Right atrium auricular region (tissue), 2 donors: ENCODE results near the gene OR9Q2. TPM values are rescaled to one million over a fixed set of nuclear protein-coding genes. Genes with fewer than 3 reads are reported as not detected.
"Not testable (repeated sequence)": the region's sequence is repeated elsewhere in the genome, so short reads cannot be mapped to it uniquely, and the experiment has no call there.

Experiments
- DNase-seq: peaks from one replicate; pipeline ENCODE4 v3.0.0-alpha.2; 2019; ENCODE audit warnings: low spot score
- H3K27ac ChIP-seq, 2 donors: fragments of 200-600 bp; sonication (generic); 1 replicate in 1 of 2; 2 replicates in 1 of 2; pipeline ENCODE4 v1.5.1; 2016 to 2019
- H3K27me3 ChIP-seq, 2 donors: fragments of 200-600 bp; sonication (generic); one replicate each; pipeline versions ENCODE4 v1.5.1 to v1.6.0; 2017 to 2019
- H3K36me3 ChIP-seq: fragments of 200-600 bp; sonication (generic); one replicate; pipeline ENCODE4 v1.5.1; 2016
- H3K4me1 ChIP-seq, 2 donors: fragments of 200-600 bp; sonication (generic); one replicate each; pipeline versions ENCODE4 v1.5.1 to v1.6.0; 2017 to 2019
- H3K4me3 ChIP-seq, 2 donors: fragments of 200-600 bp; sonication (generic); 1 replicate in 1 of 2; 2 replicates in 1 of 2; pipeline ENCODE4 v1.5.1; 2017 to 2019; ENCODE audit warnings: mild to moderate bottlenecking in 1 of 2, moderate library complexity in 1 of 2
- H3K9me3 ChIP-seq, 2 donors: fragments of 200-600 bp; sonication (generic); one replicate each; pipeline ENCODE4 v1.5.1; 2019
- total RNA-seq, 2 donors: library from RNA; depleted of rRNA; stranded (reverse); fragments of >200 nt; gene quantifications; one replicate each; pipeline ENCODE4 v1.1.0, GENCODE V29; 2016
- TF ChIP-seq, protein P1 (sequence below), 2 donors: fragments of 200-600 bp; sonication (generic); IDR thresholded peaks; one replicate each; pipeline ENCODE4 v1.5.1; 2019; ENCODE audit warnings: antibody characterized with exemption in 2 of 2

The OR9Q2 gene
- total RNA-seq, 2 donors from 2014 or later, result not detected

- peaks cover 0 to 11% of the 10 kb centered on the region in 2 donors for H3K9me3 ChIP-seq
- H3K4me1 ChIP-seq, result no peaks in the 10 kb centered on the region
- no peaks in the 10 kb centered on the region for H3K27me3 ChIP-seq
- no peak overlapping the region for H3K27ac ChIP-seq
- no peak overlapping the region for H3K4me3 ChIP-seq
- no peak for DNase-seq
- H3K36me3 ChIP-seq, result no peaks in the 10 kb centered on the region
- TF ChIP-seq, protein P1, sequence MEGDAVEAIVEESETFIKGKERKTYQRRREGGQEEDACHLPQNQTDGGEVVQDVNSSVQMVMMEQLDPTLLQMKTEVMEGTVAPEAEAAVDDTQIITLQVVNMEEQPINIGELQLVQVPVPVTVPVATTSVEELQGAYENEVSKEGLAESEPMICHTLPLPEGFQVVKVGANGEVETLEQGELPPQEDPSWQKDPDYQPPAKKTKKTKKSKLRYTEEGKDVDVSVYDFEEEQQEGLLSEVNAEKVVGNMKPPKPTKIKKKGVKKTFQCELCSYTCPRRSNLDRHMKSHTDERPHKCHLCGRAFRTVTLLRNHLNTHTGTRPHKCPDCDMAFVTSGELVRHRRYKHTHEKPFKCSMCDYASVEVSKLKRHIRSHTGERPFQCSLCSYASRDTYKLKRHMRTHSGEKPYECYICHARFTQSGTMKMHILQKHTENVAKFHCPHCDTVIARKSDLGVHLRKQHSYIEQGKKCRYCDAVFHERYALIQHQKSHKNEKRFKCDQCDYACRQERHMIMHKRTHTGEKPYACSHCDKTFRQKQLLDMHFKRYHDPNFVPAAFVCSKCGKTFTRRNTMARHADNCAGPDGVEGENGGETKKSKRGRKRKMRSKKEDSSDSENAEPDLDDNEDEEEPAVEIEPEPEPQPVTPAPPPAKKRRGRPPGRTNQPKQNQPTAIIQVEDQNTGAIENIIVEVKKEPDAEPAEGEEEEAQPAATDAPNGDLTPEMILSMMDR (IDR thresholded peaks at IDR 0.05), result no peak
Observed at GRCh38 chr11:58193391-58193790, 4.5 kb downstream of the OR9Q2 start.

- H3K27me3 ChIP-seq, result no peaks in the 10 kb centered on the region
- no peak for DNase-seq
- no peak overlapping the region for H3K27ac ChIP-seq
- no peaks in the 10 kb centered on the region for H3K4me1 ChIP-seq
- H3K36me3 ChIP-seq, result no peaks in the 10 kb centered on the region
- H3K4me3 ChIP-seq, result no peak overlapping the region
- peaks cover 0 to 11% of the 10 kb centered on the region in 2 donors for H3K9me3 ChIP-seq
- TF ChIP-seq, protein P1 (IDR thresholded peaks at IDR 0.05), result no peak
Observed at GRCh38 chr11:58195939-58196338, 7.1 kb downstream of the OR9Q2 start.

DNA sequence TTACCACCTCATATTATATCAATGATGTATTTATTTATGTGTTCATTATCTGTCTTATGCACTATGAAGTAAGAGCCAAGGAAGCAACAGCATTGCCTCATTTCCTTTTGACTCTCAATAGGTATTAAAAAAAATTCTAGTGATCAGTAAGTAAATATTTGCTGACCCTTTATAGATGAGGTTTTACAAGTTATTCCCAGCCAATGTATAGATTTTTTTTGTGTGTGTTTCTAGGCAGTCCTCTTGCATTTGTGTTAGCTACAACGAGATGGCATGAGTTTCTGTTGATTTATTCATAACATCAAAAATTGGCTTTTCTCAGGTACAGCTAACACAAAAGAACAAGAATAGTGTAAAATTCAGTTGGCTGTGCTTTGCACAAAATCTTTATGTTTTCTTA lies 10.4 kb downstream of the OR9Q2 start:
- H3K27ac ChIP-seq, result no peak overlapping the region

DNA sequence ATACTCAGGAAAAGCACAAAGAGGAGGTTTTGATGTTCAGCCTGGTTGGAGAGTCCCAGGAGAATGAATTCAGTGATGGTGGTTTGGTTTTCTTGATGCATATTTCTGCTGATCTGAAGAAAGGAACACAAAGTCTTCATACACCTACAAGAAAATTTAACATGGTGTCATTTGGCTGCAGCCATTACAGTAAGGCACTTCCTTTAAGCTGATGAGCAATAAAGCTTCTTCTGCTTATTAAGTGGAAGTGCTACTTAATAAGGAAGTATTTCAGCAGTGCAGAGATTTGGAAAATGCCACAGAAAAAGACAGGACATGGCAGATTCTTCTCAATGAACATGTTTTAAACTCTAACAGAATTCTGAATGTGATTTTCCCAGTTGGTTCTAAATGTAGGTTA lies 15.2 kb downstream of the OR9Q2 start, which contains the start of gene OR1S2:
Gene OR1S2 (minus strand): TSS at position 101 of the 400 bp plus-strand sequence. CDS start 0 bp downstream, at position 101.
- Histone ChIP-seq H3K4me3 (no peak within 1 kb of the TSS), H3K9me3 (no peaks in the 10 kb centered on the region), H3K4me1 (no peaks in the 10 kb centered on the region), H3K27me3 (no peaks in the 10 kb centered on the region), H3K36me3 (no peaks in the 10 kb centered on the region), H3K27ac (no peak within 1 kb of the TSS)
- no peak for DNase-seq
- TF ChIP-seq, protein P1 (IDR thresholded peaks at IDR 0.05), result no peak

More for the DNA sequence above, 10.4 kb downstream of the OR9Q2 start:
- TF ChIP-seq, protein P1 (IDR thresholded peaks at IDR 0.05), result no peak
- Histone ChIP-seq H3K4me3 (no peak overlapping the region), H3K4me1 (no peaks in the 10 kb centered on the region), H3K27me3 (no peaks in the 10 kb centered on the region), H3K9me3 (peaks cover 0 to 11% of the 10 kb centered on the region in 2 donors), H3K36me3 (no peaks in the 10 kb centered on the region)
- DNase-seq, result no peak

GRCh38 chr11:58212420-58212819 lies 23.6 kb downstream of the OR9Q2 start, which contains the start of gene OR1S1:
Gene OR1S1, plus strand, starts transcription at chr11:58212720.
- H3K27ac ChIP-seq, H3K27me3 ChIP-seq, H3K9me3 ChIP-seq, DNase-seq, H3K4me1 ChIP-seq, H3K36me3 ChIP-seq, H3K4me3 ChIP-seq: not testable (repeated sequence)

DNA sequence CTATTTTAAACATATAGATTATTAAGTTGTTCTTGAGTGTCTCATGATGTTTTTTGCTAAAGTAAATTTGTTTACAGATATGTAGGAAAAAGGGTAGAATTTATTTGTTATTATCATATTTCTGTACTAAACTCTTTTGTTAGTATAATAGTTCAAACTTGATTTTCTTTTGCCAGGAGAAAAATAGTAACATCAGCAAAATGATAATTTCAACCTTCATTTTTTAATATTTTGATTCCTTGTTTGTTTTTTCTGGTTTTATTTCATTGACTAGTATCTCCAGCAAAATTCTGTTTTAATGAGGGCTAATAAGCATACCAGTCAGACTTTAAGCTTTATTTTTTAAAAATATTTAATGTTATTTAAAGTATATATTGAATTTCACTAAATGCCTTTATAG lies 27.6 kb downstream of the OR9Q2 start:
- DNase-seq, result no peak
- H3K4me3 ChIP-seq, result no peak overlapping the region
- H3K27me3 ChIP-seq, result no peaks in the 10 kb centered on the region
- H3K36me3 ChIP-seq, result no peaks in the 10 kb centered on the region
- no peaks in the 10 kb centered on the region for H3K4me1 ChIP-seq
- TF ChIP-seq, protein P1 (IDR thresholded peaks at IDR 0.05), result no peak
- H3K27ac ChIP-seq, result no peak overlapping the region
- H3K9me3 ChIP-seq, result no peaks in the 10 kb centered on the region
